Middle frontal gyrus (tissue), 1 donor: ENCODE data around the gene NDOR1.

Experiments used
- DNase-seq: peaks from one replicate; pipeline ENCODE4 v3.0.0-alpha.2; 2015; ENCODE audit warnings: low spot score; ENCODE audit errors: extremely low spot score

The NDOR1 gene

DNA sequence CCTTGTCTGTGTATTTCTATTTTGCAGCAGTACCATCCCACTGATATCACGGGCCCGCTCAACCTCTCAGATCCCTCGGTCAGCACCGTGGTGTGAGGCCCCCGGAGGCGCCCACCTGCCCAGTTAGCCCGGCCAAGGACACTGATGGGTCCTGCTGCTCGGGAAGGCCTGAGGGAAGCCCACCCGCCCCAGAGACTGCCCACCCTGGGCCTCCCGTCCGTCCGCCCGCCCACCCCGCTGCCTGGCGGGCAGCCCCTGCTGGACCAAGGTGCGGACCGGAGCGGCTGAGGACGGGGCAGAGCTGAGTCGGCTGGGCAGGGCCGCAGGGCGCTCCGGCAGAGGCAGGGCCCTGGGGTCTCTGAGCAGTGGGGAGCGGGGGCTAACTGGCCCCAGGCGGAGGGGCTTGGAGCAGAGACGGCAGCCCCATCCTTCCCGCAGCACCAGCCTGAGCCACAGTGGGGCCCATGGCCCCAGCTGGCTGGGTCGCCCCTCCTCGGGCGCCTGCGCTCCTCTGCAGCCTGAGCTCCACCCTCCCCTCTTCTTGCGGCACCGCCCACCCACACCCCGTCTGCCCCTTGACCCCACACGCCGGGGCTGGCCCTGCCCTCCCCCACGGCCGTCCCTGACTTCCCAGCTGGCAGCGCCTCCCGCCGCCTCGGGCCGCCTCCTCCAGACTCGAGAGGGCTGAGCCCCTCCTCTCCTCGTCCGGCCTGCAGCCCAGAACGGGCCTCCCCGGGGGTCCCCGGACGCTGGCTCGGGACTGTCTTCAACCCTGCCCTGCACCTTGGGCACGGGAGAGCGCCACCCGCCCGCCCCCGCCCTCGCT lies 37.5 kb upstream of the NDOR1 start:
- no peak for DNase-seq

GRCh38 chr9:137168573-137168903 lies 37.0 kb upstream of the NDOR1 start:
- DNase-seq: no peak

DNA sequence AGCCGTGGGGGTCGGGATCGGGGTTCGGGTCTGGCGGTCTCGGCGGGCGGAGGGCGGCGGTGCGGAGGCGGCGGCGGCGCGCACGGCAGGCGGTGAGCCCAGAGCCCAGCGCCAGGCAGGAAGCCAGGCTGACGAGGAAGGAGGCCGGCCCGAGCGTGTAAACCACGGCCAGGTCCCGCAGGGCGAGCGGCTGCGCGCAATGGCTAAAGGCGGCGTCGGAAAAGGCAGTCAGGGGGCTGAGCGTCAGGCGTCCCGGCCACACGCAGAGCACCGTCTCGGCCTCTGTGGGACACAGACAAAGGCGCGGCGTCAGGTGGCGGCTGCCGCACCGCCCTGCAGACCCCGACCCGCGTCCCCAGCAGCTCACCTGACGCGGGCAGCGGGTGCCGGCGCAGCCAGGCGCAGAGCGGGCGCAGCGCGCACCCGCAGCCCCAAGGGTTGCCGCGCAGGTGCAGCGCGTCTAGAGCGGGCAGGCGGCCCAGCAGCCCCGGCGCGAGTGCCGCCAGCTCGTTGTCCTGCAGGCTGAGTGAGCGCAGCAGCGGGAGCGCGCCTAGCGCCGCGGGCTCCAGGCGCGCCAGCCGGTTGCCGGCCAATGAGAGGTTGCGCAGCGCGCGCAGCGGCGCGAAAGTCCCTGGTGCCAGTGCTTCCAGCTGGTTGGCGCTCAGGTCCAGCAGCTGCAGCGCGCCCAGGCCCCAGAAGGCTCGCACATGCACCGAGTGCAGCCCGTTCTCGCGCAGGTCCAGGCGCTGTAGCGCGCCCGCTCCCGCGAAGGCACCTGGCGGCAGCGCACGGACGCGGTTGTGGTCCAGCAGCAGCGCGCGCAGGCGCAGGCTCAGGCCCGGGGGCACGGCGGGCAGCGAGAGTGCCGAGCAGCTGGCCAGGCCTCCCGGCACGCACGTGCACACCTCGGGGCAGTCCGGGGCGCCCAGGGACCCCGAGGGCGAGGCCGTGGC lies 36.3 kb upstream of the NDOR1 start:
- peak; percentile 40 for DNase-seq

DNA sequence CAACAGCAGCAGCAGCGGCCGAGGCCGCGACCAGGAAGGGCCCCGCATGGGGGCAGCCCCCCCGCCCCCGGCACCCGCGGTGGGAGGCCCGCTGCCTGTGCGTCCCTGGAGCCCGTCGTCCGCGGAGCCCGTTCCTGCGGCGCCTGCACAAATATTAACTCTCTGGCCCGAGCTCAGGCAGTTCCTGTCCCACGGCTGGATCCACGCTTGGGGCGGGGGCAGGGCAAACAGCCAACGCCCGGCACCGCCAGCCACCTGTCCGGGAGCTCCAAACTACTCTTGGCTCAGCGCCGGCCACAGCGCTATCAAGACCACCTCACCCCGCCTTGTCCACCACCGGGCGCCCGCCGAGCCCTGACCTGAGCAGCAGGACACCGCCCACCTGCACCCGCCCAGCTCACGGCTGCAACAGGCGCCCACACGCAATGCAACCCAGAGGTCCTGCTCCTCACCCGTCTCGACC lies 35.6 kb upstream of the NDOR1 start, which contains the start of gene LRRC26:
Gene LRRC26 (minus strand): TSS at position 156 of the 463 bp plus-strand sequence. CDS start 108 bp downstream, at position 48.
- no peak for DNase-seq

DNA sequence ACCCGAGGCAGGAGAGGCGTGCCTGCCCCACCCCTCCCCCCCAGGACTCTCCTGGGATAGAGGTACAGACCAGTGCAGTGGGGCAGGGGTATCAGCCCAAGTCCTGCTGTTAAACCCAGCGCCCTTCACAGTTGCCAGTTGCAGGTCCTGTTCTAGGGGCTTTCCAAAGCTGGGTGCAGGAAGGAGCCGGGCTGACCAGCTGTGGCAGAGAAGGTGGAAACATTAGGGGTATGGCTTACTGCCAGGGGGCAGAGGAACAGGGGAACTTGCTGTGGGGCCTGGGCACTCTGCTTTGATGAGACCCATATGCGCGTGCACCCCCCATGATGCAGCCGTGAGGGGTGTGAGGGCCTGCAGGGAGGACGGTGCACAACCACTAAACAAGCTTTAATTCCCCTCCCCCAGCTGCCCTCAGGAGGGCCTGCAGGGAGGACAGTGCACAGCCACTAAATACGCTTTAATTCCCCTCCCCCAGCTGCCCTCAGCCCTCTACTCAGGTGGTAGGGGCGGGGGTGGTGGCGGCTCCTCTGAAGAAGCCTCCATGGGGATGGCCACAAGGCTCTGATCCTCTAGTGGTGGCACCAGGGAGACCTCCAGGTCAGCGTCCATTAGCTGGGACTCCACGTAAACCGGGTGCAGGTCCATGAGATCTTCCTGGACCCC lies 34.9 kb upstream of the NDOR1 start:
- DNase-seq: no peak

DNA sequence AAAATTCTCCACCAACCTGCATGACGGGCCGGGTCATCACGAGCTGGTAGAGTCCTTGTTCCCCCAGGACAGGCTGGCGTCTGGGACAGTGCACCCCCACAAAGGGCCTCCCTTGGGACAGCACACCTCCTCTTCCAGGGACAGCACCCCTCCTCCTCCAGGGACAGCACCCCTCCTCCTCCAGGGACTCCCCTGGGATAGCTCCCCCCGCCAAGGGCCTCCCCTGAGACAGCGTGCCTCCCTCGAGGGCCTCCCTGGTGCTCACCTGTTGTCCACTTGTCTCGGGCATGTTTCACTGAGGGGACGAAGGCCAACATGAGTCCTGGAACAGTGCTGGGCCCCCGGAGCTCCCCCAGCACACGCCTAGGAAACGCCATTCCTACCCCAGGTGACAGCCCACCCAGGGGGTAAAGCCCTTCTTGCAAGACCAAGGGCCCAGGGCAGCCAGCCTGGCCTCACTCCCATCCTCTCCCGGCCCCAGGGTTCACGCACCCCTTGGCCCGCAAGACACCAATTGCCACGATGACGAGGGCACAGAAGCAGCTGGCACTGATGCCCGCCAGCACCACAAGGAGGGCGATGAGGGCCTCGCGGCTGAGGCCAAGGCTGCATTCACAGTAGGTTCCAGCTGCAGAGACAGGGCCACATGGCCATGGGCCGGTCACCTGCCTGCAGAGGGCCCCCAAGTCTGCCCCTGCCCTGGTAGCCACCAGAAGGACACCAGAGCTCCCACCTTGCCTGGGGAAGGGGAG lies 34.2 kb upstream of the NDOR1 start:
- no peak for DNase-seq

DNA sequence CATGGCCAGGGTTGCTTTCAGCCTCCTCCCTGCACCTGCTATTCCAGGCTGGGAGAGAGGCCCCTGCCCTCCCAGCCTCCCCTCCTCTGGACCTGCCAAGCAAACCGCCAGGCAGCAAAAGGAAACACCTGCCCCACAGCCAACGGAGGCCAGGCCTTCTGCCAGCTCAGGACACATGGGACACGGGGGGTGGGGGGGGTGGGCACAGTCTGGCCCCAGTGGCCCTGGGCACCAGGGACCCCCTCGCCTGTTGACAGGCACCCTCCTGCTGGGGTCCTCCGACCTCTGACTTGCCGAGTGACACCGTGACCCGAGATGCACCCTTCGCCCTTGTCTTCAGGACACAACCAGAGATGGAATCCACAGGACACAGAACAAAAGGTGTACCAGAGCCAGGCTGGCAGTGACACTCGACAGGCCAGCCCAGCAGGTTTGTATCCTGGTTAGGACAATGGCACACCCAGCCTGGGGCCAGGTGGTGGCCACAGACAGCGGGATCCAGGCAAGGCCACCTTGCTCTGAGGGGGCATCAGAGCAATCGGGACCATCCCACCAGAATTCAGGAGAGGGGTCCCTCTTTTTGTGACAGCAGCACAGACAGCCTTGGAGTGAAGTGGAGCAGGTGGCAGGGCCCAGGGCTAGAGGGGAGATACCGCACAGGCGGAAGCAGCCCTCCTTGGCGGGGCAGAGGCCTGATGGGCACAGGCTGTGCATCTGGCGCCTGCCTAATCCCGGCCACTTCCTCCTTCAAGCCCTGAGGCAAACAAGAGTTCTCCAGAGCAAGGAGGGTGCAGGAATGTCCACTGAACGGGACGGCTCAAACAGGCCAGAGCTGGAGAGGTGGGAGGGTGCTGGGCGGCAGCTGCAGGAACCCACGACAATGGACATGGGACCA lies 32.4 kb upstream of the NDOR1 start:
- DNase-seq: no peak

- DNase-seq: no peak
These were observed 31.5 kb upstream of the NDOR1 start for GRCh38 chr9:137173796-137174664.

- DNase-seq: no peak
These were observed 30.7 kb upstream of the NDOR1 start for GRCh38 chr9:137174722-137175293.

GRCh38 chr9:137175345-137175961 lies 30.0 kb upstream of the NDOR1 start:
- DNase-seq: no peak

GRCh38 chr9:137176302-137177182 lies 29.0 kb upstream of the NDOR1 start:
- no peak for DNase-seq

DNA sequence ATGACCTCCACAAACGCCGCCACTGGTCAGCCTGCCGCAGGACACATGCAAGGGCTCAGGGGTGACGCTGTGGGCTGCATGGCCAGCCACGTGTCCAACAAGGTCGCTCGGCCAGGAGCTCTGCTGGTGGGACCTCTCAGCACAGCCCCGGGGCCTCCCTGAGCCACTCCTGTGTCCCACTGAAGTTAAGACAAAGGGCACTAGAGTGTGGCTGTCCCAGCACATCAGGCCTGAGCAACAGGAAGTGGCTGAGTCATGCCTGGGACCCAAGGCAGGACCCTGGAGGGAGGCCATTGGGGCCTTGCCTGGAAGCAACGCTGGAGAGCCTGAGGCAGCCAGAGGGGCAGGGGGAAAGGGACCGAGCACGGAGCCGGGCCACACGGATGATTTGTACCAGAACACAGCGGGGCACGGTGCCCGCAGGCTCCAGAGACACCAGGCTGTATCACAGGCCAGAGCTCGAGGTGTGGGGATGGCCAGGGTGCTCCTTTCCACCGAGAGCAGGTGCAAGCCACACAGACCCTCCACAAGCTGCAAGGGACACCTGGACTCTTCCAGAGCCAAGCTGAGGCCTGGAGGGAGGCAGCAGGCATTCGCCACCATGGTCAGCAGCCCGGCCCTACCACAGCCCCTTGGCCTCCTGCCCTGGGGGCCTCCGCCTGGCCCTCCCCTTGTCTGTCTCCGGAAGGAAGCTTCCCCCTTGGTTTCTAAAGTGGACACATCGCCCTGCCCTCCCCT lies 27.1 kb upstream of the NDOR1 start:
- no peak for DNase-seq

GRCh38 chr9:137178939-137179630 lies 26.4 kb upstream of the NDOR1 start:
- DNase-seq: no peak

- DNase-seq: no peak
These were observed 25.7 kb upstream of the NDOR1 start for GRCh38 chr9:137179761-137180160.

- DNase-seq: no peak
These were observed 25.0 kb upstream of the NDOR1 start for GRCh38 chr9:137180491-137180890.

- DNase-seq: no peak
These were observed 23.8 kb upstream of the NDOR1 start for GRCh38 chr9:137181680-137182079.
